Neuronal stem cell (in vitro differentiated cells): Measurements from ENCODE around the gene PLXDC2.

Source experiments
- DNase-seq: peaks from one replicate; pipeline ENCODE4 v3.0.0-alpha.2; 2013; ENCODE audit warnings: low spot score
- H2AFZ ChIP-seq: one replicate; pipeline ENCODE4 v1.6.1; 2013; ENCODE audit warnings: mild to moderate bottlenecking, low read length, inconsistent platforms
- H2AK5ac ChIP-seq: 2 replicates; pipeline ENCODE4 v1.6.1; 2013; ENCODE audit warnings: low read depth, mild to moderate bottlenecking, inconsistent platforms, low read length, moderate library complexity, mixed read lengths
- H2BK120ac ChIP-seq: 2 replicates; pipeline ENCODE4 v1.6.1; 2013; ENCODE audit warnings: low read depth, mild to moderate bottlenecking, inconsistent platforms, low read length, moderate library complexity, mixed read lengths
- H2BK12ac ChIP-seq: one replicate; pipeline ENCODE4 v1.6.1; 2013; ENCODE audit warnings: low read length, inconsistent platforms
- H2BK15ac ChIP-seq: 2 replicates; pipeline ENCODE4 v1.6.1; 2013; ENCODE audit warnings: mild to moderate bottlenecking, low read length, inconsistent platforms, mixed read lengths
- H2BK5ac ChIP-seq: one replicate; pipeline ENCODE4 v1.6.1; 2013; ENCODE audit warnings: inconsistent platforms, mild to moderate bottlenecking, low read length, moderate library complexity
- H3K14ac ChIP-seq: one replicate; pipeline ENCODE4 v1.6.1; 2013; ENCODE audit warnings: low read length, inconsistent platforms
- H3K18ac ChIP-seq: 2 replicates; pipeline ENCODE4 v1.6.1; 2013; ENCODE audit warnings: low read length, inconsistent platforms
- H3K23ac ChIP-seq: 2 replicates; pipeline ENCODE4 v1.6.1; 2013; ENCODE audit warnings: low read depth, mild to moderate bottlenecking, mixed read lengths, low read length, inconsistent platforms; ENCODE audit not compliant: poor library complexity
- H3K27ac ChIP-seq: replicated peaks from 3 replicates; pipeline ENCODE4 v1.5.1; 2013; ENCODE audit warnings: low read length, inconsistent platforms
- H3K27me3 ChIP-seq, 3 experiments: 2 replicates each; pipeline ENCODE4 v1.6.1; 2013; ENCODE audit warnings: low read length in 3 of 3, mild to moderate bottlenecking in 2 of 3, inconsistent platforms in 1 of 3, low read depth in 1 of 3, mixed read lengths in 1 of 3, moderate library complexity in 1 of 3; ENCODE audit not compliant: control insufficient read depth in 3 of 3, insufficient read depth in 3 of 3
- H3K36me3 ChIP-seq, 2 donors: replicated peaks in 1 of 2; 2 replicates each; pipeline ENCODE4 v1.6.1; 2013; ENCODE audit warnings: low read length in 2 of 2; ENCODE audit not compliant: control insufficient read depth in 2 of 2, insufficient read depth in 2 of 2
- H3K4ac ChIP-seq: 2 replicates; pipeline ENCODE4 v1.6.1; 2013; ENCODE audit warnings: inconsistent platforms, mild to moderate bottlenecking, low read length, moderate library complexity
- H3K4me1 ChIP-seq, 2 donors: 1 replicate in 1 of 2; 2 replicates in 1 of 2; pipeline ENCODE4 v1.6.1; 2013; ENCODE audit warnings: low read length in 2 of 2, low read depth in 1 of 2; ENCODE audit not compliant: control insufficient read depth in 2 of 2, insufficient read depth in 1 of 2
- H3K4me2 ChIP-seq: one replicate; pipeline ENCODE4 v1.6.1; 2013; ENCODE audit warnings: mild to moderate bottlenecking, low read length, inconsistent platforms; ENCODE audit not compliant: insufficient read depth, poor library complexity, severe bottlenecking
- H3K4me3 ChIP-seq, 2 donors: 2 replicates each; pipeline ENCODE4 v1.5.1; 2013; ENCODE audit warnings: low read length in 2 of 2, mild to moderate bottlenecking in 2 of 2, inconsistent platforms in 1 of 2, moderate library complexity in 1 of 2
- H3K79me1 ChIP-seq: one replicate; pipeline ENCODE4 v1.6.1; 2013; ENCODE audit warnings: low read depth, mild to moderate bottlenecking, inconsistent platforms, low read length, moderate library complexity
- H3K9ac ChIP-seq: one replicate; pipeline ENCODE4 v1.6.1; 2013; ENCODE audit warnings: mild to moderate bottlenecking, low read depth, low read length, inconsistent platforms; ENCODE audit not compliant: poor library complexity
- H3K9me3 ChIP-seq, 2 donors: replicated peaks in 1 of 2; 2 replicates each; pipeline versions ENCODE3 to v1.6.1; 2013; ENCODE audit warnings: low read length in 2 of 2, mild to moderate bottlenecking in 2 of 2, inconsistent platforms in 1 of 2, low read depth in 1 of 2, mixed read lengths in 1 of 2, moderate library complexity in 1 of 2; ENCODE audit not compliant: control insufficient read depth in 2 of 2, insufficient read depth in 1 of 2
- H4K8ac ChIP-seq: one replicate; pipeline ENCODE4 v1.6.1; 2013; ENCODE audit warnings: low read depth, mild to moderate bottlenecking, inconsistent platforms, low read length, moderate library complexity
- H4K91ac ChIP-seq: one replicate; pipeline ENCODE4 v1.6.1; 2013; ENCODE audit warnings: low read length, low read depth, mild to moderate bottlenecking, inconsistent platforms; ENCODE audit not compliant: poor library complexity
- WGBS, 2 donors: extraction: QIAGEN DNeasy Blood & Tissue Kit; methylation state at CpG; one replicate each; pipeline ENCODE4 v1.1.7; 2013; ENCODE audit warnings: missing lambda C conversion rate in 2 of 2, mixed read lengths in 1 of 2; ENCODE audit not compliant: insufficient read length in 2 of 2, insufficient replicate concordance in 1 of 2; ENCODE audit errors: extremely low coverage in 2 of 2; 5-methylcytosine and 5-hydroxymethylcytosine counted together

Gene PLXDC2

DNA sequence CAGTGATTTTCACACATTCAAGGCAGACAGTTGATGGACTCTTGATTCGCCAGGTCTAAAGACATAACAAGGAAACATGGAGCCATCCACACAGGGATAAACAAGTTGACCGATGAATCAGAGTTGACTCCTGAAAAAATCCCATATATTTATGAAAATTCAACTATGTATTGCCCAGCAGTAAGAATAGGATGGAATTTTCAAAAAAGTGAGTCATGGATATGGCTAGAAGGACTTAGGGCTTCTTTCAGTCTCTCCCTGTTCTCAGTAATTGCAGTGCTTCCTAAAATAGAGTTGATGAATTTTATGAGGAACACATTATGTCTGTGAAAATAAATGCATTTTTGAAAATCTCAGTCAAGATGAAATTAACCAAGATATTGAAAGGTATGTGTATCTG, 301.2 kb downstream of the PLXDC2 start:
- H2AFZ ChIP-seq, result no peak overlapping the region
- no peak for DNase-seq
- no peak overlapping the region for H3K9ac ChIP-seq
- H3K23ac ChIP-seq, result no peak overlapping the region
- no CpG with 5 or more reads among the region's 2 CpGs for whole genome bisulfite sequencing, 2 donors
- H2BK5ac ChIP-seq, result no peak overlapping the region
- no peak overlapping the region for H3K18ac ChIP-seq
- no peaks in the 10 kb centered on the region for H3K79me1 ChIP-seq
- H3K4me3 ChIP-seq, result no peak overlapping the region
- H4K8ac ChIP-seq, result no peak overlapping the region
- H2BK120ac ChIP-seq, result no peak overlapping the region
- no peak overlapping the region for H4K91ac ChIP-seq
- no peak overlapping the region for H3K14ac ChIP-seq
- H3K9me3 ChIP-seq, result peaks cover 0 to 2% of the 10 kb centered on the region in 2 donors
- H2BK12ac ChIP-seq, result no peak overlapping the region
- no peaks in the 10 kb centered on the region for H3K36me3 ChIP-seq
- no peak overlapping the region for H3K4me2 ChIP-seq
- no peaks in the 10 kb centered on the region for H3K27me3 ChIP-seq
- H3K4me1 ChIP-seq, result peaks cover 0 to 12% of the 10 kb centered on the region in 2 donors
- no peak overlapping the region for H3K27ac ChIP-seq
- no peak overlapping the region for H3K4ac ChIP-seq
- H2AK5ac ChIP-seq, result no peak overlapping the region
- H2BK15ac ChIP-seq, result no peak overlapping the region

DNA sequence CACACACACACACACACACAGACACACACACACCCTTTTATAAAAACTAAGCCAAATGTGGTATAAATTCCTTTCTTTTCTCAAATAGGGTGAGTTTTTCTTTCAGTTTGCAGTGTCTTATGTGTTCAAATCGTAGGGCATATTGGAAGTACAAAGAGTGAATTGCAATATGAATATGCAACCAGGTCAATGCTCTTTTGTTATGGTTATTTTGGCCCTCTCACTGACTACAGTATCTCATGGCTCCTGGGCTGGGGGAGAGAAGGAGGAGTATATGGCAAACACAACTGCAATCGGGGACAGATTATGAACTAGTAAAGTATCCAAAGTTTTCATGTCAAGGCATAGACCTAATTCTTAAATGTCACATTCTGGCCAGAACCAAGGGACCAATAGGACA, 301.9 kb downstream of the PLXDC2 start:
- Histone ChIP-seq H3K4ac (no peak overlapping the region), H3K9me3 (peaks cover 0 to 2% of the 10 kb centered on the region in 2 donors), H3K23ac (no peak overlapping the region), H3K27ac (no peak overlapping the region), H3K4me3 (no peak overlapping the region), H3K9ac (no peak overlapping the region), H3K4me2 (no peak overlapping the region), H3K4me1 (peaks cover 0 to 12% of the 10 kb centered on the region in 2 donors), H2AFZ (no peak overlapping the region), H4K91ac (no peak overlapping the region), H2BK120ac (no peak overlapping the region), H2BK5ac (no peak overlapping the region), H3K18ac (no peak overlapping the region), H3K14ac (no peak overlapping the region), H2BK15ac (no peak overlapping the region), H3K36me3 (no peaks in the 10 kb centered on the region), H2AK5ac (no peak overlapping the region), H3K79me1 (no peaks in the 10 kb centered on the region), H2BK12ac (no peak overlapping the region), H3K27me3 (no peaks in the 10 kb centered on the region), H4K8ac (no peak overlapping the region)
- DNase-seq, result no peak
- no CpG with 5 or more reads among the region's 2 CpGs for WGBS, 2 donors

DNA sequence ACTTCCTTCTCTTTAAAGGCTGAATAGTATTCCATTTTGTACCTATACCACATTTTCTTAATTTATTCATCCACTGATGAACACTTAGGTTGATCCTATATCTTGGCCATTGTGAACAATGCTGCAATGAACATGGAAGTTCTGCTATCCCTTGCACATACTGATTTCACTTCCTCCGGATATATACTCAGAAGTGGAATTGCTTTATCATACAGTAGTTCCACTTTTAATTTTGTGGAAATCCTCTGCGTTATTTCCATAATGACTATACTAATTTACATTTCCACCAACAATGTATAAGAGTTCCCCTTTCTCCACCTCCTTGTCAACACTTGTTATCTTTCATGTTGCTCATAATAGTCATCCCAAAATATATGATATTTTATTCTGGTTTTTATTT, 312.6 kb downstream of the PLXDC2 start:
- Histone ChIP-seq H2BK12ac (no peak overlapping the region), H4K8ac (no peak overlapping the region), H3K9me3 (peaks cover 0 to 7% of the 10 kb centered on the region in 2 donors), H2BK15ac (no peak overlapping the region), H2BK5ac (no peak overlapping the region), H4K91ac (no peak overlapping the region), H3K4me3 (no peak overlapping the region), H3K27ac (no peak overlapping the region), H3K9ac (no peak overlapping the region), H3K14ac (no peak overlapping the region), H3K23ac (no peak overlapping the region), H3K27me3 (no peaks in the 10 kb centered on the region), H3K18ac (no peak overlapping the region), H3K4me1 (no peaks in the 10 kb centered on the region), H3K4me2 (no peak overlapping the region), H2BK120ac (no peak overlapping the region), H3K79me1 (no peaks in the 10 kb centered on the region), H2AFZ (no peak overlapping the region), H3K36me3 (no peaks in the 10 kb centered on the region), H3K4ac (no peak overlapping the region), H2AK5ac (no peak overlapping the region)
- no peak for DNase-seq
- WGBS, 2 donors, result no CpG with 5 or more reads among the region's 2 CpGs

DNA sequence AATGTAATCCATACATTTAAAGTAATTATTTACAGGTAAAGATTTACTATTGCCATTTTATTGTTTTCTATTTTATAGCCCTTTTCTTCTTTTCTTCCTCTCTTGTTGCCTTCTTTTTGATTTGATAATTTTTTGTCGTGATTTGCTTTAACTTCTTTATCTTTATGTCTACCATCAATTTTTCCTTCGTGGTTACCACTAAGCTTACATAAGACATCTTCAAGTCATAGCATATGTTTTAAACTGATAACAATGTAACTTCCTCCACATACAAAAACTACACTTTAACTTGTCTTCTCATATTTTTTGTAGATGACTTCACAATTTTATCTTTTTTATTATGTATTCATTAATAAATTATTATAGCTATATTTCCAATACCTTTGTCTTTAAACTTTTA, 316.6 kb downstream of the PLXDC2 start:
- H4K91ac ChIP-seq, result no peak overlapping the region
- H3K23ac ChIP-seq, result no peak overlapping the region
- no peak overlapping the region for H3K18ac ChIP-seq
- no peak overlapping the region for H2AK5ac ChIP-seq
- no peak overlapping the region for H2BK12ac ChIP-seq
- no peak overlapping the region for H3K27ac ChIP-seq
- no peak overlapping the region for H2BK15ac ChIP-seq
- H3K14ac ChIP-seq, result no peak overlapping the region
- no peak overlapping the region for H3K4me3 ChIP-seq
- H3K9me3 ChIP-seq, result peaks cover 0 to 16% of the 10 kb centered on the region in 2 donors
- no peak overlapping the region for H3K9ac ChIP-seq
- H3K79me1 ChIP-seq, result peaks cover 3% of the 10 kb centered on the region
- H3K4me2 ChIP-seq, result no peak overlapping the region
- H2BK120ac ChIP-seq, result no peak overlapping the region
- H2BK5ac ChIP-seq, result no peak overlapping the region
- no peak overlapping the region for H2AFZ ChIP-seq
- no peaks in the 10 kb centered on the region for H3K36me3 ChIP-seq
- H3K27me3 ChIP-seq, result no peaks in the 10 kb centered on the region
- H3K4ac ChIP-seq, result no peak overlapping the region
- H4K8ac ChIP-seq, result no peak overlapping the region
- no peaks in the 10 kb centered on the region for H3K4me1 ChIP-seq
- no peak for DNase-seq
- WGBS, 2 donors, result no CpG with 5 or more reads among the region's 2 CpGs
